ENCODE results near the gene KLHL26.

Gene KLHL26

DNA sequence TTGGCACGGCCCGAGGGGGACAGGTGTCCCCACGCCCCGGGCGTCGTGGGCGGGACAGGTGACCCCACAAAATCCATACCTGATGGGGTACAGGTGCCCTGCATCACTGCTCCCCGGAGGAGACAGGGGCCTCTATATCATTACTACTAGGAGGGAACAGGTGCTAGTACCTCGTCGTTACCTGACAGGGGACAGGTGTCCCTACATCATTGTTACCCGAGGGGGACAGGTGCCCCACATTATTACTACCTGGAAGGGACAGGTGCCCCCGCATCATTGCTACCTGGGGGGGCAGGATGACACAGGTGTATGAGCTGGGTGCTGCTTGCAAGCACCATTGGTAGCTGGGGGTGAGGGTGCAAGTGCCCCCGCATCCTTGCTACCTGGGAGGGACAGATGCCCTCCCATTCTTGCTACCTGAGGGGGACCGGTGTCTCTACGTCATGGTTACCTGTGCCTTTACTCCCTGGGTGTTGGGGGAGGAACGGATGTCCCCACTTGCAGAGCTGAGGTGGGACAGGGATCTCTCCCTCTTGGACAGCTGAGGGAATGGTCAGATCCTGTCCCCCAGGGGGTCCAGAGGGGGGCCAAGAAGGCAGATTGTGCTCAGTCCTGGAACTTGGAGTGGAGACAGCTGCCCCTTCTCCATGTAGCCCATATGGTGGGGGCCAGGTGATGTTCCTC, 47.3 kb downstream of the KLHL26 start:
- no peak for DNase-seq (ENCODE audit: low read depth in 2 of 2)

GRCh38 chr19:18684642-18684993, 47.8 kb downstream of the KLHL26 start:
- no peak for DNase-seq (ENCODE audit: low read depth in 2 of 2)

- DNase-seq (ENCODE audit: low read depth in 2 of 2): no peak
These were observed 48.9 kb downstream of the KLHL26 start for GRCh38 chr19:18685597-18686190.

DNA sequence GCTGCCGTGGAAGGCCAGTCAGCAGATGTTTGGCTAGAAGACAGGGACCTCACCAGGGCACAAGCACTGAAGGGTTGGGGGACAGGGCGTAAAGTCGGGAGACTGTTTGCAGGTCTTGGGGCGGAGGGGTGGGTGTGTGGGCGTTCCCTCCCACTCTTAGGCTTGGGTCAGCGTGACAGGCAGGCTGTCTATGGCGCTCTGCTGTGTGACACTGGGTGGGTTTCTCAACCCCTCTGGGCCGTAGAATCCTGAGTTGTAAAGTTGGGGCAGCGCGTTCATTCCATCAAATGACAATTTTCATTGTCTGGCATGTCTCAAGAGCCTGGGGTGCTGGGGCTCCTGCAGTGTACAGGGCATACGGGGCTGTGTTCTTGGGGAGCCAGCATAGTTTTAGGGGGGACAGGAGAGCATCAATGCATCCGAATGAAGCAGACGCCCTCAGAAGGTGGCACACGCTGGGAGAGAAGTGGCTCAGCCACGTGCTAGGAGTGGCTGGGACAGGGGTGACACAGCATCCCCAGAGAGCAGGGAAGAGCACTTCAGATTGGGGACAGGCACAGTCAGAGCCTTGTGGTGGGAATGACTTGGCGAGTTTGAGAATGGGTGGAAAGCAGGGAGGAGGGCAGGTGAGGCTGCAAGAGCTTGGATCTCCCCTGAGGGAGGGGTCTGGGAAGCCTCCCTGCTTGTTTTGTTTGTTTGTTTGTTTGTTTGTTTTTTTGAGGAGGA, 51.1 kb downstream of the KLHL26 start:
- DNase-seq (ENCODE audit: low read depth in 2 of 2): no peak

GRCh38 chr19:18696023-18696422, 59.2 kb downstream of the KLHL26 start:
- DNase-seq (ENCODE audit: low read depth in 2 of 2): no peak

- no peak for DNase-seq (ENCODE audit: low read depth in 2 of 2)
These were observed 60.9 kb downstream of the KLHL26 start for GRCh38 chr19:18697680-18698079.

- no peak for DNase-seq (ENCODE audit: low read depth in 2 of 2)
These were observed 61.7 kb downstream of the KLHL26 start for GRCh38 chr19:18698321-18699167.

DNA sequence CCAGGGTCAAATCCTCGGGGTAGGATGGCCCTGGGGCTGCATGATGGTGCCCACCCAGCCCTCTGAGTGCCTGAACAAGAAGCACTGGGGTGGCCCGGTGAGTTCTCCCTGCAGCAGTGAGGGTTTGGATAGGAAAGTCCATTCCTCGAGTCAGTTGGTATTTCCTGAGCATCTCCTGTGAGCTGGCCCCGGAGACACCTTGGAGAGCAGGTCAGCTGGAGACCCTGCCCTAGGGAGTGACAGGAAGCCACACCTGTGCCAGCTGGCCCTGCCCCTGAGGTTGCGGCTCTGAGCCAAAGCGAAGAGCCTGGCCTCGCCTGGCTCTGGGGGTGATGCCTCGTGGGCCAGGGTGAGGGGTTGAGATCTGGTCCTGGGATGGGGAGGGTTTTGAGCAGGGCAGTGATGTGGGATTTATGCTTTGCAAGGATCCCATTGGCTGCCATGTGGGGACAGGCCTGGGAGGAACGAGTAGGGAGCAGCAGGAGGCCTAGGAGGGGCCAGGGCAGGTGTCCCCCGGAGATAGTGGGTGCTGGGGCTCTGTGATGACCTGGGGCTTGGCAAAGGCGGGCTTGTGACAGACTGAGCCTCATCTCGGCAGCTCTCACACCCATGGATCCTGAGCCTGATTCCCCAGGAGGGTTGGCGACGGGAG, 62.7 kb downstream of the KLHL26 start:
- DNase-seq (ENCODE audit: low read depth in 2 of 2): no peak

DNA sequence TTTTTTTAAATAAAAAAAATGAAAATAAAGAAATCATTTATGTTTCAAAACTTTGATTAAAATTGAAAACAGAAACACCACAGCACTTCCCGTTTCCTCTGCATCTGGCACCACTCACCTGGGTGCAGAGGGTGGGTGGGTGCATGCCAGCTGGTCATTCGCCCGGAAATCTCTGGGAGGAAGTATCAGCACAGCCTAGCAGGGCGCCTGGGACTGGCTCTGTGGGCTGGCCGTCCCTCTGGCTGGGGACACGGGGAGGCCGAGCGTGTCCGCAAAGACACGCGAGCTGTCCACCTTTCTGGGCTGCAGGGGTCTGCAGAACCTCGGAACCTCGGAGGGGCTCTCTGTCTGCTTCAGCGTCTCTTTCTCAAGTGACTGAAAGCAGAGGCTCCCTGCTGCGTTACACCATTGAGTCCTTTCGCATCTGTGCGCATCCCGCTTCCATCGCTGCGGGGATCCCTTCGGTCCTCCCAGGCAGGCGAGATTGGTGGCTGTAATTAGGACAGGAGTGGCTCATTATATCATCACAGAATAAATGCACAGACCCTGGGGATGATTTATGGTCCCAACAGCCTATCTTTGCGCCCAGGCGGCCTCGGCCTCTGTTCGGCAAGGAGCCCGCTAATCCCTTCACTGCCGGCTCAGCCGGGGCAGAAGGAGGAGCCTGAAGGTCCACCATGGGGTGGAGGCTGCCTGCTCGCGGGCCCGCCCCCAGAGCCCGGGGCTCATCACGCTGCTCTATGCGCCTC, 63.8 kb downstream of the KLHL26 start:
- peak; percentile 32 to 48 for DNase-seq (ENCODE audit: low read depth in 2 of 2)

- no peak for DNase-seq (ENCODE audit: low read depth in 2 of 2)
These were observed 64.4 kb downstream of the KLHL26 start for GRCh38 chr19:18701250-18701608.

- DNase-seq (ENCODE audit: low read depth in 2 of 2): no peak
These were observed 67.2 kb downstream of the KLHL26 start for GRCh38 chr19:18704054-18704453.

DNA sequence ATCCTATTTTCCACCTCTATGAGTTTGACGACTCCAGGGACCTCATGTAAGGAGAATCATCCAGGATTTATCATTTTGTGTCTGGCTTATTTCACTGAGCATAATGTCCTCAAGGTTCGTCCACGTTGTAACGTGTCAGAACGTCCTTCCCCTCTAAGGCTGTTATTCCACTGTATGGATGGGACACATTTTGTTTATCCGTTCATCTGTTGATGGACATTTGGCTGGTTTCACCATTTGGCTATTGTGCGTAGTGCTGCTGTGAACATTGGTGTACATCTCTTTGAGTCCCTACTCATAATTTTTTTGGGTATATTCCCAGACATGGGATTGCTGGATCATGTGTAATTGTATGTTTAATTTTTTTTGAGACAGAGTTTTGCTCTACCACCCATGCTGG, 68.1 kb downstream of the KLHL26 start:
- no peak for DNase-seq (ENCODE audit: low read depth in 2 of 2)

GRCh38 chr19:18708452-18709231, 71.8 kb downstream of the KLHL26 start:
- DNase-seq (ENCODE audit: low read depth in 2 of 2): no peak

GRCh38 chr19:18709546-18709945, 72.7 kb downstream of the KLHL26 start:
- no peak for DNase-seq (ENCODE audit: low read depth in 2 of 2)

DNA sequence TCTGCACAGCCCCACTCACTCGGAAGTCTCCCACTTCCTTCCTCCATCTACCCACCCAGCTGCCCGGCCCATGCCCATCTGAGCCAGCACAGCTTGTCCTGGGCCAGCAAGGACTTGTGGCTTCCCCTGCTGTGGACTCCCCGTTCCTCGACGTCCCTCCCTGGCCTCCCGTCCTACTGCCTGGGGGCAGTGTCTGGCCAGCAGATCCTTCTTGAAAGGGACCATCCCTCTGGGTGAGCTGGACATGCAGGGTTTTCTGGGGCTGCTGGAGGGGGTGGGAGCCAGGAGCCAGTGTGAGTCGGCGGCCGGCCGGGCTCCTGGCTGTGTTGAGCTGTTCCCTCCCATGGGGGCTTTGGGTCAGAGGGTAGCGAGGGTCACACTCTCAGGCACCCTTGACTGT, 73.4 kb downstream of the KLHL26 start:
- DNase-seq (ENCODE audit: low read depth in 2 of 2): no peak

DNA sequence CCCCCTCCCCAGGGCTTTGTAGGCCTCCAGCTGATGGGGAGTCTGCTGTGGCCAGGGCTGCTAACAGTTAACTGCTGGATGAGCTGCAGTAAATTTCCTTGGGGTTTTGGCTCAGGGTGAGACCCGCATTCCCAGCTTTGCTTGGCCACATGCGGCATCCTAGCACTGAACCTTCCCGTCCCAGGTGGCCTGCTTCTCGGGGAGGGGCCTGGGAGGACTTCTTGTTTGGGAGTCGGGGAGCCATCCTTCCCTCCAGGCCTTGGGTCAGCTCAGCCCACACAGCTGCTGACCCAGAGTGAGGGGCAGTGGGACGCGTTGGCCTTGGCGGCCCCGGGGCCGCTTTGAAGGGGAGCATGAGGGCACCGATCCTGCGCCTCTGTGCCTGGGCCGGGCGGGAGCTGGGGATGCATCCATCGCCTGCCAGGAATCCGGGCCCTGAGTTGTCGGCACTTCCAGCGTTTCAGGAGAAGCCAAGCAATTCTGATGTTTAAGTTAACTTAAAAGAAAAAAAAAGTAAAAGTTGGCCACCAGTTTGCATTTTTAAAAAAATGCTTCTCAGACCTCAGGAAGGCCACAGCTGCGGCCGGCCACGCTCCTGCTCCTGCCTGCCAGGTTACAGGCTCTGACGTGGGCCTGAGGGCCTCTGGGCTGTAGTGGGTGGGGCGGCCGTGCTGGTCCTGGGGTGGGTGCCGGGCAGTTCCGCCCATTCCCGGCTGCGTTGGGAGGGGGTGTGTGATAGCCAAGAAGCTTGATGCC, 74.3 kb downstream of the KLHL26 start:
- DNase-seq (ENCODE audit: low read depth in 2 of 2): no peak

GRCh38 chr19:18711893-18712292, 75.1 kb downstream of the KLHL26 start:
- DNase-seq (ENCODE audit: low read depth in 2 of 2): no peak

DNA sequence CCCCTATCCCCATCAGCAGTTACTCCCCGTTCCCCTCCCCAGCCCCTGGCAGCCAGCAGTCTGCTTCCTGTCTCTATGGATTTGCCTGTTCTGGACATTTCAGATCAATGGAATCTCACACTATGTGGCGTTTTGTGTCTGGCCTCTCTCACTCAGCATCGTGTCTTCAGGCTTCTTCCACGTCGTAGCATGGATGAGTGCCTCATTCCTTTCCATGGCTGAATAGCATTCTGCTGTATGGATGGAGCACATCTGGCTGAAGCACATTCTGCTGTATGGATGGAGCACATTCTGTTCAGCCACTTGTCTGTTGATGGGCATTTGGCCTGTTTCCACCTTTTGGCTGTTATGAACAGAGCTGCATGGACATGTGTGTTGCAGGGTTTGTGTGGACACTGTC, 76.2 kb downstream of the KLHL26 start:
- DNase-seq (ENCODE audit: low read depth in 2 of 2): no peak

- DNase-seq (ENCODE audit: low read depth in 2 of 2): no peak
These were observed 76.8 kb downstream of the KLHL26 start for GRCh38 chr19:18713550-18714117.

Measured in stimulated activated CD4-positive, alpha-beta T cell treated with anti-CD3 and anti-CD28 coated beads, Interleukin-12 subunit alpha, Interleukin-12 subunit beta, amount 100 ng/mL, for 24 hours (primary cell).